NCI-H146 treated with DMSO at 0.1 percent for 48 hours (cell line): ENCODE measurements around the gene PKP4.
"Not testable (repeated sequence)": the region's sequence is repeated elsewhere in the genome, so short reads cannot be mapped to it uniquely, and the experiment has no call there.

Experiments used
- DNase-seq: peaks from one replicate; lab custom pipeline; 2025; ENCODE audit not compliant: unreplicated experiment; lab: John Stamatoyannopoulos, UW

Gene PKP4, protein sequence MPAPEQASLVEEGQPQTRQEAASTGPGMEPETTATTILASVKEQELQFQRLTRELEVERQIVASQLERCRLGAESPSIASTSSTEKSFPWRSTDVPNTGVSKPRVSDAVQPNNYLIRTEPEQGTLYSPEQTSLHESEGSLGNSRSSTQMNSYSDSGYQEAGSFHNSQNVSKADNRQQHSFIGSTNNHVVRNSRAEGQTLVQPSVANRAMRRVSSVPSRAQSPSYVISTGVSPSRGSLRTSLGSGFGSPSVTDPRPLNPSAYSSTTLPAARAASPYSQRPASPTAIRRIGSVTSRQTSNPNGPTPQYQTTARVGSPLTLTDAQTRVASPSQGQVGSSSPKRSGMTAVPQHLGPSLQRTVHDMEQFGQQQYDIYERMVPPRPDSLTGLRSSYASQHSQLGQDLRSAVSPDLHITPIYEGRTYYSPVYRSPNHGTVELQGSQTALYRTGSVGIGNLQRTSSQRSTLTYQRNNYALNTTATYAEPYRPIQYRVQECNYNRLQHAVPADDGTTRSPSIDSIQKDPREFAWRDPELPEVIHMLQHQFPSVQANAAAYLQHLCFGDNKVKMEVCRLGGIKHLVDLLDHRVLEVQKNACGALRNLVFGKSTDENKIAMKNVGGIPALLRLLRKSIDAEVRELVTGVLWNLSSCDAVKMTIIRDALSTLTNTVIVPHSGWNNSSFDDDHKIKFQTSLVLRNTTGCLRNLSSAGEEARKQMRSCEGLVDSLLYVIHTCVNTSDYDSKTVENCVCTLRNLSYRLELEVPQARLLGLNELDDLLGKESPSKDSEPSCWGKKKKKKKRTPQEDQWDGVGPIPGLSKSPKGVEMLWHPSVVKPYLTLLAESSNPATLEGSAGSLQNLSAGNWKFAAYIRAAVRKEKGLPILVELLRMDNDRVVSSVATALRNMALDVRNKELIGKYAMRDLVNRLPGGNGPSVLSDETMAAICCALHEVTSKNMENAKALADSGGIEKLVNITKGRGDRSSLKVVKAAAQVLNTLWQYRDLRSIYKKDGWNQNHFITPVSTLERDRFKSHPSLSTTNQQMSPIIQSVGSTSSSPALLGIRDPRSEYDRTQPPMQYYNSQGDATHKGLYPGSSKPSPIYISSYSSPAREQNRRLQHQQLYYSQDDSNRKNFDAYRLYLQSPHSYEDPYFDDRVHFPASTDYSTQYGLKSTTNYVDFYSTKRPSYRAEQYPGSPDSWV

DNA sequence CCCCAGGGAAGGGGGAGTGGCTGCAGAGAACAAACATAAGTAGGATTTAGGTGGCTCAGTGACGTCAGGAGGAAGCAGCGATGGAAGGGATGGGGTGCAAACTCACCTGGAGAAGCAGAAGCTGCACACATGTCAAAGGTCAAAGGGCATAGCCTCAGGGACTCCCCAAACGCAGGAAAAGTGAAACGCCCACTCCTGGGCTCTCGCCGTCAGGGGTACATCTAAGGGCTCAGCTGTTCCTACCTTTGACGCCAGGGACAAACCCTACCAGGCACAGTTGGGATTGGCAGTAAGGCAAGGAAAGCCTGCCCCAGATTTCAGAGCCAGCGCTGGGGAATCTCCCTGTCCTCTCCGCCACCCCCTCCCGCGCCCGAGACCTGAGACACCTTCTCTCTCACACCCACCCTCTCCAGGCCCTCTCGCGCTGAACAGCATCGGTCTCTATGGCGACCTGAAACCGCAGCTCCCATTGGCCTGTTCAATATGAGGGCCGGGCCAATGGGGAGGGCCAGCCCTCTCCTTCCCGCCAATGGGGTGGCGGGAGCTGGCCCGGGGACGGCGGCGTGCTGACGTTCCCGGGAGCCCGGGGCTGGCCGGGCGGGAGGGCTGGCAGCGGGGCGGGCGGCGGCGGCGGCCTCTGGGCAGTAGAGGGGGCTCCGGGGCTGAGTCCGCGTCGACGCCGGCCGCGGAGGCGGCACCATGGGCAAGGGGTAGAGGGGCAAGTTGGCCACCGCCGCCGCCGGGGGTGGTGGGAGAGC, at the start of gene PKP4, which contains the start of gene CCDC148:
Gene PKP4, plus strand, starts transcription at position 644 of the 758 bp plus-strand sequence. CDS start 76,233 bp downstream, outside the sequence.
Gene CCDC148, minus strand, starts transcription at position 445 of the 758 bp plus-strand sequence. Its CDS starts 314 bp downstream, at position 131.
- DNase-seq: peak; percentile 84

DNA sequence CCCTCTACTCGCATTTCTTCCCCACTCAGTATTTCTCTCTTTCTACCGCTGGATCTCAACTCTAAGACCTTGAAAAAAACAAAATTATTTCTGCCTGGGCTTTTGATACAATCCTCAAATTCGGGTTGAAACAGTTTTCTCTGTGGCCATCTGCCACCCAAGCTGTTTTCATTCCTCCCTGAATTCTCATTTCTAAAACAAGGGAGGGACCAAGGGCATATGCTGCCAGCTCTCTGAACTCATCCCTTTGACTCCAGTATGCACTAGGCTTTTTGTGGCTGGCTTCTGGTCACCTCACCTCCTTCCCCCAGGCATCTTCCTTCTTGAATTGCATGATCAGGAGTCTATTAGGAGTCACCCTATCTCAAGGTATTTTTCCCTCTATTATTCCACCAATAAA, 49.7 kb upstream of the PKP4 start:
- no peak for DNase-seq

DNA sequence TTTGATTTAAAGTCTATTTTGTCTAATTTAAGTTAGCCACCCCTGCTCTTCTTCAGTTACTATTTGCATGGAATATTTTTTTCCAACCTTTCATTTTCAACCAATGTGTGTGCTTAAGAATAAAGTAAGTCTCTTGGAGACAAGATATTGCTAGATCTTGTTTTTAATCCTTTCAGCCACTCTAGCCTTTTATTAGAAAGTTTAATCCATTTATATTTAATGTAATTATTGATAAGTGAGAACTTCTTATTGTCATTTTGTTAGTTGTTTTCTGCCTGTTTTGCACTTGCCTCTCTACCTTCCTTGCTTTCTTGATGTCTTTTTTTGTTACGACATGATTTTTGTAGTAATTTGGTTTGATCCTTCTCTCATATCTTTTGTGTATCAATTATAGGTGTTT, 46.6 kb upstream of the PKP4 start:
- no peak for DNase-seq

DNA sequence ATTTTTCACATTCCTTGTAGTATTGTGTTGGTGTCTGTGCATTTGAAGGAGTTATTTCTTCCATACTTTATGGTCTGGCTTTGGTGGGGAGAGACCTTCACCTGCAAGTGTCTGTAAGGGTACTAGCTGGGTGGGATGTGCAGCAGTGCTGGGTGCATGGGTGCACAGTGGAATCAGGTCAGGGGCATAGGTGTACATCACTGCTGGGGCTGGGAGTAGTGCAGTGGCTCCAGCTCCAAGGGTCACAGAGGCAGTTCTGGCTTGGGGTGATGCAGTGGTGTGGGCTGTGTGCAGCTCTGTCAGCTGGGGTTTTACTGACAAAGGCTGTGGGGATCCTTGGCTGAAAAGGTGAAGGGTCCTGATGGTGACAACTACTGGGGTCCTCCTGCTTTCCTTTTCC, 45.0 kb upstream of the PKP4 start:
- no peak for DNase-seq

DNA sequence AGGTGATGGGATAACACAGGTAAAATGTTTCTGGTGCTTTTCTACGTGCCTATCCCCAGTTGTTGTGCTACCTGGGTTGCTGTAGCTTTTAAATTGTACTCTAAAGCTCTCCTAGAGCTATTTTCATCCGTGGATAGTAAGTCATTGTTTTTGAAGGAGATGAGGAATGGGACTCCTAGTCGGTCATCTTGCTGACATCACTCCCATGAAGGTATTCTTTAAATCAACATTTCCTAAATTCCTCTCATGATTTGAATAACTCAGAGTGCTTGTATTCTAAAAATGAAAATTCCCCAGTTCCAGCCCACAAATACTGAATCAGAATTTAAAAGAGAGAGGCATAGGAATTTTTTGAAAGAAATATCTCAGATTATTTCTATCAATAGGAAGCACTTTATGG, 44.5 kb upstream of the PKP4 start:
- DNase-seq: no peak

DNA sequence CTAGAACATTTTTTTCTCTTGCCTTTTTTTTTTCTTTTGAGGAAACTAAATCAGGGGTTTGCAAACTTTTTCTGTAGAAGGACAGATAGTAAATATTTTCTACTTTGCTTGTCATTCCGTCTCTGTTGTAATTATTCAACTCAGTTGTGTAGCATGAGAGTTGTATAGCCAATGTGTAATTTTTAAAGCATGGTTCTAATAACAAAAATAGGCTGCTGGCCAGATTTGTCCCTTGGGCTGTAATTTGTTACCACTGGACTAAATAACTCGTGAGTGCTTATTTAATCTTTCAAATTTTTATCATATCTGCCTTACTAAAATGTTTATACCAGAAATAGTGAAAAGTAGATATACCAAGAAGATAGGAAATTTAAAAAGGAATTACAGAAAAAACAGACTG, 43.2 kb upstream of the PKP4 start:
- DNase-seq: no peak

DNA sequence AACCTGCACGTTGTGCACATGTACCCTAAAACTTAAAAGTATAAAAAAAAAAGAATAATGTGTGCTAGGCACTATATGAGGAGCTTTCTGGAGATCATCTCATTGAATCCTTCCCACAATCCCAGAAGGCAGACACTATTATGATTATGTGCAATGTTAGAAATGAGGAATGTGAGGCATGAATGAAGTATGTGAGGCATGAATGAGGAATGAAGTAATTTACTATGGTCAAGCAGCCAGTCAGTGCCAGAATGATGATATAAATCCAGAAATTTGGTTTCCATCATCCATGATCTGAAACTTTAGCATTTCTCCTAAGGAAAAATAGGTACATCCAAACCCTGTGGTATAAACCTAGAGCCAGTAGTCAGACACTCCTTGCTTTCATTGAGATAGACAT, 42.2 kb upstream of the PKP4 start:
- DNase-seq: no peak

DNA sequence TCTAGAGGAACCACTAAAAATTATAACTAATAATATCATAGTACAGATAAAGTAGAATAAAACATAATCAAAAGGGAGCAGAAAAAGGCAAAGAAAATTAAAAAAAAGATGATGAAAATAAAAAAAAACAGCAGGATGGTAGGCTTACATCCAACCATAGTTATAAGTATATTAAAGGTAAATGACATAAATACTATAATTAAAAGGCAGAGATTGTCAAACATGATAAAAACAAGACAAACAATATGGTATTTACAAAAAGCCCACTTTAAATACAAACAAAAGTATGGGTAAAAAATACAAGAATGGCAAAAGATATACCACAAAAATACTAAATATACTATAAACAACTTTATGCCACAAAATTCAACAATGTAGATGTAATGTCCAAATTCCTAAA, 24.6 kb upstream of the PKP4 start:
- no peak for DNase-seq

DNA sequence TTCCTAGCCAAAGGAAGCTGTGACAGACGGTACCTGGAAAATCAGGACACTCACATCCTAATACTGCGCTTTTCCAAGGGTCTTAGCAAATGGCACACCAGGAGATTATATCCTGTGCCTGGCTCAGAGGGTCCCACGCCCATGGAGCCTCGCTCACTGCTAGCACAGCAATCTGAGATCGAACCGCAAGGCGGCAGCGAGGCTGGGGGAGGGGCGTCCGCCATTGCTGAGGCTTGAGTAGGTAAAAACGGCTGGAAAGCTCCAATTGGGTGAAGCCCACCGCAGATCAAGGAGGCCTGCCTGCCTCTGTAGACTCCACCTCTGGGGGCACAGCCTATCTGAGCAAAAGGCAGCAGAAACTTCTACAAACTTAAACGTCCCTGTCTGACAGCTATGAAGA, 23.0 kb upstream of the PKP4 start:
- not testable (repeated sequence) for DNase-seq

DNA sequence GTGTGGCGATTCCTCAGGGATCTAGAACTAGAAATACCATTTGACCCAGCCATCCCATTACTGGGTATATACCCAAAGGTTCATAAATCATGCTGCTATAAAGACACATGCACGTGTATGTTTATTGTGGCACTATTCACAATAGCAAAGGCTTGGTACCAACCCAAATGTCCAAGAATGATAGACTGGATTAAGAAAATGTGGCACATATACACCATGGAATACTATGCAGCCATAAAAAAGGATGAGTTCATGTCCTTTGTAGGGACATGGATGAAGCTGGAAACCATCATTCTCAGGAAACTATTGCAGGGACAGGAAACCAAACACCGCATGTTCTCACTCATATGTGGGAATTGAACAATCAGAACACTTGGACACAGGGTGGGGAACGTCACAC, 17.7 kb upstream of the PKP4 start:
- DNase-seq: not testable (repeated sequence)

DNA sequence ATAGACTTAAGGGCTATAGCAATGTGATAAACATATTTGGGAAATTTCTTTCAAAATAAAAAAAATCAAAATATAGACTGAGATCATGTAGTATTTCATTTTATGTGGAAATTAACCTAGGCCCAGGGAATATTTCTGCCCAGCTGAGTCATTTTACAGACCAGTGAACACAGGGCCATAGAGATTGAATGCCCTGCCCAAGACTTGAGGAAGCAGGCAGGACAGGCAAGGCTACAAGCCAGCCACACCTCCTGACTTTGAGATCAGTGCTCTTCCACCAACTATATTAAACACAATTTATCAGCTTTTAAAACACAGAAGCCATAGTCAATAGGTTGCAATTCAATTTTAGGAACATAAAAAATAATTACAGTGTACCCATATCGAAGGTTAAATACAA, 13.1 kb upstream of the PKP4 start:
- DNase-seq: no peak

DNA sequence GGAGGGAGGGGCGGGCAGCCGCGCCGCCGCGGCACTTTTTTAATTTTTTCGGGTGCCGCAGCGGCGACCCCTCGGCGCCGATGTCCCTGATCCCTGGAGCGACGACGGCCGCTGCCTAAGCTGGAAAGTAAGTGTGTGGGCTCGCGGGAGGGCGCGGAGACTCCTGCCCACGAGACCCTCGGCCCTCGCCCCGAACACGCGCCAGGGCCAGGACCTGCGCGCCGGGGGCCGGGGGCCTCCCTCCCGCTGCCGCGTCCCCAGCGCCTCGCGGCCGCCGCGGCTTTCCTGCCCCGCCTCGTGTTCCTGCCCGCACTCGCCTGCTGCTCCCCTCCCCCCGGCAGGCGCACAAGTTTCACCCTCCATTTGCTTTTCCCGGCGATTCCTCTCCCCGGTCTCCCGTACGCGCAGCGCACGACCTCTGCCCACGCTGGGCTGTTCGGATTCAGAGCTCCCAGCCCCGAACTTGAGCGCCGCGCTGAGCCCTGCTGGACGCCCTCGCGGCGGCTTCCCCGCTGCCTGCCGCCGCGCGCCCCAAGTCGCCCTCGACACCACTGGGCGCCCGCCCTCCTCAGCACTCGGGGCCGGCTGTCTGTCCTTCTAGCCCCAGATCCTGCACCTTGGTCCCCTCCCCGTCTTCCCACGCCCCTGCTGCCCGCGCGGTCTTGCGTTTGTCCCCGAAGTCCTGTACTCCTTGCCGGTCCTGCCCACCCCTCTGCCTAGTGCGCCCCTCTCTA, 507 bp downstream of the PKP4 start:
- peak; percentile 22 for DNase-seq

DNA sequence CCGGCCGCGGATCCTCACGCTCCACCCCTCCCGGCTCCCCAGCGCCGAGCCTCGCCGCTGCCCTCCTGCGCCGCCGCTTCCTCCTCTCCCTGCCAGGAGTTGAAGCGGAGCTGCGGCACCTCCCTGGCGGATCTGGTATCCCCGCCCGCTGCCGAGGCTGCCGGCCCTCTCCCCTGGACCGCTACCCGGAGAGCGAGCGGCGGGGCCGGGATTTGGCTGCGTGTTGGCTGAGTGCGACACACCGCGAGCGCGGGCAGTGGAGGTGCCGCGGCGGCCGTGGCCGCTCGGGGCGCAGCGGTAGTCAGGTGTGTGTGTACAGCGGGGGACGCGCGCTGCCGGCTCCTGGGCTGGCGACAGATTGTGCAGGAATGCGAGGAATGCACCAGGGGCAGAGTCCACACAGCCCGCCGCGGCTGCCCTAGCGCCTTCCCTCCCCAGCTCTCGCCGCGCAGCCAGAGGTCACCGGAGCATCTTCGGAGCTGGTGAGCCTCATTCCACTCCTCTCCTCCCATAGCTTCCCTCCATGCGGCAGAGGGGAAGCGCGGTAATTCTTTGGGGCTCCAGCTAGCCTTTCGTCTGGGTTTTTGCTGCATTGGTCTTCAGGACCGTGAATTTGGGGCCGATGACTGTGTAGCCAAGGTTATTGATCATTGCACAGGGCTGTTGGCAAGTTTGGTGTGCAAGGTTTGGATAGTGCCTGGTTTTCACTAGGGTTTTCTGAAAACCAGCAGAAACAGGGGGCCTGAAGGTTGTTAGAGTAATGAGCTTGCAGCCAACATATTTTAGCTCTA, 1.3 kb downstream of the PKP4 start:
- DNase-seq: peak; percentile 27

DNA sequence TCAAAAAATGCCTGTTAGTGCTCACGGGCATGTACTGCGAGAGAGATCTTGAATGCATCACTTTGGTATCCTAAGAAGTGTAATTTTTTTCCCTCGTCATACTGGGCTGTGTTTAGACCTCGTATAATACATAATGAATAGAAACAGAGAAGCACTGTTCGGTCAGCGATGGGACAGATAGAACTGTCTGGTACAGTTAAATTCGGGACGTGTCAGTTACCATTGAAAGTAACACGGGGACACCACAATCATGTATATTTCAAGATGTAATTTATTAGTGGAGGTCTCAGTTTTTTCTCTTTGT, 1.8 kb downstream of the PKP4 start:
- no peak for DNase-seq

DNA sequence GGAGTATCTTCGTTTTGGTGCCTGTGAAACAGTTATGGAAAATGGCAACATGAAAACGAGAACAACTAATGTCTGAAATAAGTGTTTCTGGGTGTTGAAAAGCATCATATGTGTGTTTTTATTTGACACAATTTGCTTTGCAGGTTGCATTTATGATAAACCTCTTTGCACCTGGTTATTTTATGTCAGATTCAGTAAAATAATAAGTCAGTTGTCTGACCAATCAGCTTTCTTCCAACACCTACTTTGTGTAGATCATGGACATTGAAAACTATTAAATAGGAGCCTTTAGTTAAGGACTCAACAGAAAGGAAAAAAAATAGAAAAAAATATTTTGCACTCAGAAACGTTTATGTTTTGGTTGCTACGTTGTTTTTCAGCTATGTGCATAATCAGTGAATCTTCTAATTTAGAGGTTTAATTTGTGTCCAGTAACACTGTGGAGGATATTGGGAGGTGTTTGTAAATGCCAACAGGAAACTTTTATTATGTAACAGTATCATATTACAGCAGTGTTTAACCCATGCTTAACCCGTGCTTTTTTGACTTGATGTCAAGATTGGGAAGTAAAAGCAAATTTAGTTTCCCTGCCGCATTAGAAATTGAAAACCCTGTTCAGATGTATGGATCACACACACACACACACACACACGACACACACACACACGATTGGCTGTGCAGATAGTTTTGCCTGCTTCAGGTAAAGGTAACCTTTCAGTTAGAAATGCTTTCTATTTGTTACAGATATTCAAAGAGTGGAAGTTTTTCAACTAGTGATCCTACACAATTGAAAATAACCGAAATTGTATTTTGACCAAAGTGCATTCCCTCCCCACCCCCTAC, 2.6 kb downstream of the PKP4 start:
- no peak for DNase-seq

DNA sequence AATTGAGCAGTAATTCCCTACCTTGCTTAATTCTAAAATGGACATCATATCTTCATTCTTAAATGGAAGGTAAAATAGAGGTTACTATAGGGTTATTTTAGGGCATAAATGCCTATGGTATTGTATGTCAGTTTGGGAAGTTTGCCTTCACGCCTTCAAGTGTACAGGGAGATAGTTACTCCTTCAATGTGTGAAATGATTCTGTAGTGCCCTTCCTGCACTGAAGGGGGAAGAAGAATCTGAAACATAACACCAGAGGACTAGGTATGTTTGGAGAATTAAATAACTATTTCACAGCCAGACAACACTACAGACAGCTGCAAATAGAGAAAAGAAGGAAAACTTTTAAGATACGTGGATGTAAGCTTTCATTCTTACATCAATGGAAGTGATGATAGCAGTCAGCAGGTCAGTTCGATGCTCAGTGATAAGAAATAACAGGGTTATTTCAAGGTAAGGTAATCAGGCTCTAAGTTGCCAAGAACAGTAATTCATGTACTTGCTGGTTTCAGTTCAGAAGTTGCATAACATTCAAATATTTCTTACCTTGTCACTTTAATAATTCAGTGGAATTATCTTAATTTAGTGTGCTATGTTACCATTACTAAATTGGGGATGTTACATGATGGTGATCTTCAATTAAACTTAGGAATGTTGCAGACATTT, 4.0 kb downstream of the PKP4 start:
- DNase-seq: no peak

DNA sequence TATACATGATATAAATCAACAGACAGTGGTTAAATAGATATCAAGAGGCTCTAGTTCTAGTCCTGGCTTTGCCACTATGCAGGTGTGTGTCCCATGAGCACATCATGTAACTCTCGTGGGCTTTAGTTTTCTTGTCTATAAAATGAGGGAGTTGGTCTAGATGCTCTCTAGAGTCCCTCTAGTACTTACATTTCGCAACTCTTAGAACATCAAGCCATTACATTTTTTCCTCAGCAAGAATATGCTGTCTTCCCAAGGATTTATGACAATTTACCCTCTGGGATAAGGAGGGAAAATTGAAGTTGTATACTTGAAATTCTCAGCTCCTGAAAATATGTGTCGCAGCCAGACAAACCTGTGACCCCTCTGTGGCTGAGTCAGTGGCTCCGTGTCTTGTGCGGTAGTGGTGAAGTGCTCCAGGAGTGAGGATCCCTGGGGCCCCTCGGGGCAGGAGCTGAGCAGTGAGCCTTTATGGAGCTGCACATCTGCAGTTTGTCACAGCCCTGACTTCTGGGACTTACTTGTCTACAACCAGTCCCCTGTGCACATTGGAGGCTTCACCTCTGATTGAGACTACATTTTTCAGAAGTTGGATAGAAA, 6.8 kb downstream of the PKP4 start:
- no peak for DNase-seq
